Mucosa of descending colon (tissue), 3 donors: ENCODE results near the gene ACY1. TPM values are rescaled to one million over a fixed set of nuclear protein-coding genes. Genes with fewer than 3 reads are reported as not detected.

Experiments
- ATAC-seq: fragments of 200-7000 bp; cut with Tn5 transposase; one replicate; pipeline ENCODE4 v1.9.1; 2020; ENCODE audit warnings: mild to moderate bottlenecking, moderate library complexity
- DNase-seq, 3 donors: peaks; one replicate each; pipeline ENCODE4 v3.0.0-alpha.2; 2020
- H3K36me3 ChIP-seq: fragments of 200-600 bp; one replicate; pipeline ENCODE4 v1.8.0; 2021; ENCODE audit warnings: low read depth, mild to moderate bottlenecking
- H3K4me1 ChIP-seq: fragments of 200-600 bp; one replicate; pipeline ENCODE4 v1.8.0; 2021; ENCODE audit warnings: low read depth, mild to moderate bottlenecking
- H3K4me3 ChIP-seq: fragments of 200-600 bp; one replicate; pipeline ENCODE4 v1.8.0; 2021; ENCODE audit warnings: mild to moderate bottlenecking
- H3K9me3 ChIP-seq: fragments of 200-600 bp; one replicate; pipeline ENCODE4 v1.8.0; 2021; ENCODE audit warnings: mild to moderate bottlenecking
- CTCF ChIP-seq: fragments of 200-600 bp; IDR thresholded peaks from one replicate; pipeline ENCODE4 v1.8.0; 2022; ENCODE audit warnings: antibody characterized with exemption, mild to moderate bottlenecking
- intact Hi-C, 2 donors: fragments of 100-400 bp; cut with DNase I in 1 of 2; cut with micrococcal nuclease in 1 of 2; formaldehyde crosslinking; loops; one replicate each; pipeline versions ENCODE4 v1.11.0 to v1.11.1; 2022; cut with DNase I, micrococcal nuclease
- total RNA-seq, 3 donors: library from RNA; stranded (reverse); fragmentation: NEBNext Ultra II Directional in 2 of 3; extraction: Animal tissue kit (Norgen Biotek cat#: 25700) in 2 of 3; gene quantifications; one replicate each; pipeline versions ENCODE4 v1.2.1 to v1.2.4, GENCODE V29; 2021 to 2023
- donor health status: DM: no; HTN: no; CAD: no; lungs with moderate emphysema.
- donor health status: DM: no; HTN: no; CAD: no.
- donor health status: DM: no; HTN: yes; CAD: no.

Gene ACY1
- total RNA-seq, 3 donors from 2014 or later, result 79.9 to 180 (median 133) TPM

- no peak for ATAC-seq
- Histone ChIP-seq H3K4me3 (no peak overlapping the region), H3K4me1 (peaks cover 20% of the 10 kb centered on the region), H3K36me3 (no peaks in the 10 kb centered on the region), H3K9me3 (no peaks in the 10 kb centered on the region)
- no peak for TF ChIP-seq CTCF
- DNase-seq, result peak in 1 of 3 donors; percentile 27
- intact Hi-C loops, result no loop called here
Observed at GRCh38 chr3:51971350-51971749, 12.0 kb upstream of the ACY1 start.

- peak; percentile 2 for TF ChIP-seq CTCF
- H3K36me3 ChIP-seq, result no peaks in the 10 kb centered on the region
- H3K9me3 ChIP-seq, result no peaks in the 10 kb centered on the region
- intact Hi-C loops, result no loop called here
- DNase-seq (peak; percentile 49 to 81 (median 72)), ATAC-seq (peak; percentile 33)
- H3K4me1 ChIP-seq, result peaks cover 11% of the 10 kb centered on the region
- peak overlapping the region; percentile 15 for H3K4me3 ChIP-seq
Observed at GRCh38 chr3:51974277-51974962, 8.9 kb upstream of the ACY1 start.

- intact Hi-C loops, result no loop called here
- ATAC-seq (peak; percentile 82), DNase-seq (peak; percentile 85 to 92 (median 90))
- TF ChIP-seq CTCF, result no peak
- H3K4me3 ChIP-seq, result peak within 1 kb of the TSS; percentile 15
- no peaks in the 10 kb centered on the region for H3K36me3 ChIP-seq
- H3K9me3 ChIP-seq, result no peaks in the 10 kb centered on the region
- H3K4me1 ChIP-seq, result peaks cover 11% of the 10 kb centered on the region
Observed at GRCh38 chr3:51974963-51975851, 8.1 kb upstream of the ACY1 start, which contains the start of gene ABHD14A. TSS of gene ABHD14A (plus strand) at chr3:51975064. CDS start at chr3:51975136, 72 bp downstream.

- intact Hi-C loops, result no loop called here
- Histone ChIP-seq H3K36me3 (no peaks in the 10 kb centered on the region), H3K9me3 (no peaks in the 10 kb centered on the region), H3K4me3 (no peak overlapping the region), H3K4me1 (peaks cover 12% of the 10 kb centered on the region)
- TF ChIP-seq CTCF, result no peak
- peak; percentile 75 to 84 (median 81) for DNase-seq
- no peak for ATAC-seq
Observed at GRCh38 chr3:51975852-51976549, 7.3 kb upstream of the ACY1 start.

DNA sequence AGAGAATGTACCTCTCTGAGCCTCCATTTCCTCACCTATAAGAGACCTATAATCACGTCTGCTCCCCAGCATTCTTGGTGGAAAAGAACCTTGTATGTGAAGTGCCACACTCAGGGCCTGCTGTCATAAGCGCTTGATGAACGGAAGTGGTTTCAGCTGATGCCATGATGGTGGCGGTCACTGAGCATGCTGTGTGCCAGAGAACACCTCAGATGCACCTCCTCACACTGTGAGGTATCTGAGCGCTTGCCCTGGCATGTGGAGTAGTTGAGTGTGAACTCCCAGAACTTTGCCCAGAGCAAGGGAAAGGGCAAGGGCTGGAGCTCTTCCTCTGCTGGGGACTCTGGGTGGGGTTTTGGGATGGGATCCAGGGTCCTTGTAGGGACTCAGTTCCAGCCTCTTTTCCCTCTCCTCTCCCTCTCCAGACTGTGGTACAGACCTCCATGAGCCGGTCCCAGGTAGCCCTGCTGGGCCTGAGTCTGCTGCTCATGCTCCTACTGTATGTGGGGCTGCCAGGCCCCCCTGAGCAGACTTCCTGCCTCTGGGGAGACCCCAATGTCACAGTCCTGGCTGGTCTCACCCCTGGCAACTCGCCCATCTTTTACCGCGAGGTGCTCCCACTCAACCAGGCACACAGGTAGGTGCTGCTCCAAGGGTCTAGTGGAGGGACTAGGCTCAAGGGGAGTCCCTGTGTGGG is 5.7 kb upstream of the ACY1 start:
- Histone ChIP-seq H3K9me3 (no peaks in the 10 kb centered on the region), H3K36me3 (no peaks in the 10 kb centered on the region), H3K4me3 (no peak overlapping the region), H3K4me1 (peaks cover 24% of the 10 kb centered on the region)
- no peak for ATAC-seq
- TF ChIP-seq CTCF, result no peak
- peak in 1 of 3 donors; percentile 27 for DNase-seq
- intact Hi-C loops, result no loop called here
